ENCODE data around the gene HEXIM1.
"Not testable (repeated sequence)": the region's sequence is repeated elsewhere in the genome, so short reads cannot be mapped to it uniquely, and the experiment has no call there.

The HEXIM1 gene

GRCh38 chr17:45123076-45123770, 25.1 kb upstream of the HEXIM1 start:
- H3K27ac ChIP-seq (ENCODE audit: low read depth, low read length), result no peak overlapping the region
- TF ChIP-seq CTCF (IDR thresholded peaks at IDR 0.05; ENCODE audit: insufficient read depth, low read length, poor library complexity, severe bottlenecking), result no peak
- no peak for TF ChIP-seq EZH2phosphoT487 (conservative IDR thresholded peaks at IDR 0.05; ENCODE audit: low read length)
- H3K27me3 ChIP-seq (ENCODE audit: low read length), result no peaks in the 10 kb centered on the region
- no peaks in the 10 kb centered on the region for H3K9me3 ChIP-seq (ENCODE audit: insufficient read depth, low read length)
- H2AFZ ChIP-seq (ENCODE audit: low read depth, low read length, severe bottlenecking), result no peak overlapping the region
- H3K79me2 ChIP-seq (ENCODE audit: insufficient read depth, low read length), result no peaks in the 10 kb centered on the region
- no peaks in the 10 kb centered on the region for H3K36me3 ChIP-seq (ENCODE audit: low read length)
- H3K9me2 ChIP-seq (replicated peaks; ENCODE audit: insufficient read depth, low read length), result no peaks in the 10 kb centered on the region
- no peaks in the 10 kb centered on the region for H3F3A ChIP-seq (ENCODE audit: insufficient read depth)
- H3K4me3 ChIP-seq (ENCODE audit: insufficient read depth, low read length, poor library complexity, severe bottlenecking), result no peak overlapping the region
- no peak overlapping the region for H3K4me2 ChIP-seq (ENCODE audit: low read depth, low read length, poor library complexity, severe bottlenecking)
- H3K9ac ChIP-seq (ENCODE audit: low read length), result no peak overlapping the region
- no peaks in the 10 kb centered on the region for H4K20me1 ChIP-seq (ENCODE audit: low read depth, low read length)

DNA sequence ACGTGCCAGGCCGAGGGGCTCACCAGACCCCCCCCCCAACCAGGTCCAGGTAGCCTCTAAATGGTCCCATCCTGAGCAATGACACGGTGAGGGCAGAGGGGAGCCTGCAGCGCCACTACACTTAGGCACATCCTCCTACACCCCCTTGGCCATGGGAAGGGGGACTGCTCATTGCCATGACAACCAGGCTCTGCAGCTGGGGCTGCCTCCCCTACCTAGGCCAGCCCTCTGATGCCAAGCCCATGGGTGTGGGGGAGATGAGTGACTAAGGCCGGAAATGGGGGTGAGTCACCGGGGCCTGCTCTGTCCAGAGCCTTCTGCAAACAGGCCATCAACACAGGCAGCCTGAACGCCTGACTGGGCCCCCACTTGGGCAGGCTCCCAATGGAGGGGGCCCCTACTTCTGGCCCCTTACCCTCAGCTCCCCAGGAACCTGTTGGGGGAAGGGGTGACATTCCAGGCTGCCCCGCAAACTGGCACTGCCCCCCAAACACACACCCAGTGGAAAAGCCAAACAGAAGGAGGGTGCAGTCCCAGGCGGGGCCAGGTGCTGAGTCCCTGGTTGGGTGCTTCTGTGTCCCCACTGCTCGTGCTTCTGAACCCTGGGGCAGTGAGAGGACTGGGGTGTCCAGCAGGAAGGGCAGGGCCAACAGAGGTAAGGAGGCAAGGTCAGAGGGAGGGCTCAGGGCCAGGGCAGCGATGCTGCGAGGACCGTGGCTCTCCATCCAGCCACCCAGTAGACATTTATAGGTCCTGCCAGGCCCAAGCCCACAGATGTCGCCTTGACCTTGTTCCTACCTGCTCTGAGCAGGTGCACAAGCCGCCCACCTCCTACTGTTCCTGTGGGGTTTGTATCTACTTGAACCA, 24.1 kb upstream of the HEXIM1 start:
- Histone ChIP-seq H3K9ac (ENCODE audit: low read length) (no peak overlapping the region), H3K4me2 (ENCODE audit: low read depth, low read length, poor library complexity, severe bottlenecking) (no peak overlapping the region), H3K9me3 (ENCODE audit: insufficient read depth, low read length) (no peaks in the 10 kb centered on the region), H3K79me2 (ENCODE audit: insufficient read depth, low read length) (no peaks in the 10 kb centered on the region), H3K27ac (ENCODE audit: low read depth, low read length) (no peak overlapping the region), H3K4me3 (ENCODE audit: insufficient read depth, low read length, poor library complexity, severe bottlenecking) (no peak overlapping the region), H3F3A (ENCODE audit: insufficient read depth) (no peaks in the 10 kb centered on the region), H4K20me1 (ENCODE audit: low read depth, low read length) (no peaks in the 10 kb centered on the region), H2AFZ (ENCODE audit: low read depth, low read length, severe bottlenecking) (no peak overlapping the region), H3K27me3 (ENCODE audit: low read length) (no peaks in the 10 kb centered on the region), H3K9me2 (replicated peaks; ENCODE audit: insufficient read depth, low read length) (no peaks in the 10 kb centered on the region), H3K36me3 (ENCODE audit: low read length) (no peaks in the 10 kb centered on the region)
- no peak for TF ChIP-seq CTCF (IDR thresholded peaks at IDR 0.05; ENCODE audit: insufficient read depth, low read length, poor library complexity, severe bottlenecking)
- no peak for TF ChIP-seq EZH2phosphoT487 (conservative IDR thresholded peaks at IDR 0.05; ENCODE audit: low read length)

DNA sequence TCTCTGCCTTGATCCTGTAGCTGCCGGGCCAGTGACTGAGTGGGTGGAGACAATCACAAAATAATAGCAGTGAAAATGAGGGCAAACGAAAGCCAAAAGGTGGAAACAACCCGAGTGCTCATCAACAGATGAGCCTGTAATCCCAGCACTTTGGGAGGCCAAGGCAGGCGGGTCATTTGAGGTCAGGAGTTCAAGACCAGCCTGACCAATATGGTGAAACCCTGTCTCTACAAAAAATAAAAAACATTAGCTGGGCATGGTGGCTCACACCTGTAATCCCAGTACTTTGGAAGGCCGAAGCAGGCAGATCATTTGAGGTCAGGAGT, 23.5 kb upstream of the HEXIM1 start:
- H3K4me3 ChIP-seq (ENCODE audit: insufficient read depth, low read length, poor library complexity, severe bottlenecking); H4K20me1 ChIP-seq (ENCODE audit: low read depth, low read length); H3F3A ChIP-seq (ENCODE audit: insufficient read depth); H3K4me2 ChIP-seq (ENCODE audit: low read depth, low read length, poor library complexity, severe bottlenecking); H3K27ac ChIP-seq (ENCODE audit: low read depth, low read length); H3K36me3 ChIP-seq (ENCODE audit: low read length); H3K9ac ChIP-seq (ENCODE audit: low read length); H3K9me3 ChIP-seq (ENCODE audit: insufficient read depth, low read length); H2AFZ ChIP-seq (ENCODE audit: low read depth, low read length, severe bottlenecking); H3K79me2 ChIP-seq (ENCODE audit: insufficient read depth, low read length); H3K27me3 ChIP-seq (ENCODE audit: low read length); H3K9me2 ChIP-seq (replicated peaks; ENCODE audit: insufficient read depth, low read length): not testable (repeated sequence)

DNA sequence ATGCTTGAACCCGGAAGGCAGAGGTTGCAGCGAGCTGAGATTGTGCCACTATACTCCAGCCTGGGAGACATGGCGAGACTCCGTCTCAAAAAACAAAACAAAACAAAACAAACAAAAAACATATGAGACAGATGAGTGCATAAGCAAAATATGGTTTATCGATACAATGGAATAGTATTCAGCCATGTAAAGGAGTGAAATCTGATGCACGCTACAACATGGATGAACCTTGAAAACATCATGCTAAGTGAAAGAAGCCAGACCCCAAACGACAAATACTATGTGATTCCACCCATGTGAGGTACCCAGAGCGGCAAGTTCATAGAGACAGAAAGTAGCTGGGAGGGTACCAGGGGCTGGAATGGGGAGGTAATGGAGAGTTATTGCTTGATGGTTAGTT, 22.8 kb upstream of the HEXIM1 start:
- Histone ChIP-seq H3K9me3 (ENCODE audit: insufficient read depth, low read length) (no peaks in the 10 kb centered on the region), H3K4me3 (ENCODE audit: insufficient read depth, low read length, poor library complexity, severe bottlenecking) (no peak overlapping the region), H3K27me3 (ENCODE audit: low read length) (no peaks in the 10 kb centered on the region), H3K27ac (ENCODE audit: low read depth, low read length) (no peak overlapping the region), H3F3A (ENCODE audit: insufficient read depth) (no peaks in the 10 kb centered on the region), H2AFZ (ENCODE audit: low read depth, low read length, severe bottlenecking) (no peak overlapping the region), H4K20me1 (ENCODE audit: low read depth, low read length) (no peaks in the 10 kb centered on the region), H3K79me2 (ENCODE audit: insufficient read depth, low read length) (no peaks in the 10 kb centered on the region), H3K9me2 (replicated peaks; ENCODE audit: insufficient read depth, low read length) (no peaks in the 10 kb centered on the region), H3K9ac (ENCODE audit: low read length) (no peak overlapping the region), H3K36me3 (ENCODE audit: low read length) (no peaks in the 10 kb centered on the region), H3K4me2 (ENCODE audit: low read depth, low read length, poor library complexity, severe bottlenecking) (no peak overlapping the region)
- TF ChIP-seq EZH2phosphoT487 (conservative IDR thresholded peaks at IDR 0.05; ENCODE audit: low read length), result no peak

Data from SU-DHL-6 (cell line).